Tibial artery (tissue), 4 donors: ENCODE results near the gene HOXC12.
A peak's percentile ranks its signal among the peaks of the same experiment; 100 is the strongest.

Experiments used
- DNase-seq, 2 donors: peaks; one replicate each; pipeline ENCODE4 v3.0.0-alpha.2; 2019
- H3K27ac ChIP-seq, 2 donors: fragments of 200-600 bp; sonication (generic) in 1 of 2; 1 replicate in 1 of 2; 2 replicates in 1 of 2; pipeline ENCODE4 v1.5.1; 2018 to 2019; ENCODE audit warnings: mild to moderate bottlenecking in 1 of 2
- H3K27me3 ChIP-seq, 2 donors: fragments of 200-600 bp; sonication (generic) in 1 of 2; one replicate each; pipeline versions ENCODE4 v1.5.1 to v1.6.0; 2016 to 2019
- H3K36me3 ChIP-seq, 3 donors: fragments of 200-600 bp; sonication (generic) in 2 of 3; one replicate each; pipeline ENCODE4 v1.5.1; 2016 to 2019; ENCODE audit warnings: mild to moderate bottlenecking in 2 of 3
- H3K4me1 ChIP-seq, 4 donors: fragments of 200-600 bp; sonication (generic) in 2 of 4; 1 replicate in 3 of 4; 2 replicates in 1 of 4; pipeline ENCODE4 v1.5.1; 2016 to 2019
- H3K4me3 ChIP-seq, 2 donors: fragments of 200-600 bp; sonication (generic) in 1 of 2; 1 replicate in 1 of 2; 2 replicates in 1 of 2; pipeline ENCODE4 v1.5.1; 2018 to 2019; ENCODE audit warnings: mild to moderate bottlenecking in 2 of 2
- H3K9me3 ChIP-seq, 3 donors: fragments of 200-600 bp; sonication (generic) in 1 of 3; one replicate each; pipeline ENCODE4 v1.5.1; 2016 to 2019
- CTCF ChIP-seq, 2 experiments: fragments of 200-600 bp in 1 of 2; fragments of 450-650 bp in 1 of 2; IDR thresholded peaks; one replicate each; pipeline ENCODE4 v1.5.1; 2017 to 2019; ENCODE audit warnings: antibody characterized with exemption in 2 of 2, mild to moderate bottlenecking in 1 of 2, moderate library complexity in 1 of 2
- intact Hi-C: fragments of 100-400 bp; cut with DNase I; formaldehyde crosslinking; loops from one replicate; pipeline ENCODE4 v1.15.0; 2023; ENCODE audit warnings: low total_unique reads

HOXC12 gene

GRCh38 chr12:54008260-54008552, 53.5 kb downstream of the HOXC12 start:
- Histone ChIP-seq H3K27me3 (no peaks in the 10 kb centered on the region), H3K4me3 (peak overlapping the region; percentile 59 to 64), H3K4me1 (peaks cover 0 to 83% (median 59%) of the 10 kb centered on the region in 4 donors), H3K9me3 (no peaks in the 10 kb centered on the region), H3K27ac (peak overlapping the region; percentile 80 to 98), H3K36me3 (no peaks in the 10 kb centered on the region)
- intact Hi-C loops = loop anchor here (5.0 kb wide), 1 partner anchor 184 kb away; no protein-coding TSS in a partner anchor
- DNase-seq = no peak
- no peak for TF ChIP-seq CTCF (IDR thresholded peaks at IDR 0.05)
